HEK293T (cell line): Measurements from ENCODE around the gene ZNF358.

Source experiments
- CTCF ChIA-PET: fragments of 350-600 bp; formaldehyde crosslinking; extraction: SDS; loops from one replicate; lab custom pipeline; 2021; ENCODE audit warnings: antibody characterized with exemption, inconsistent platforms; lab: Yijun Ruan, JAX
- POLR2A ChIA-PET: fragments of 350-600 bp; formaldehyde crosslinking; extraction: SDS; loops from one replicate; lab custom pipeline; 2020; ENCODE audit warnings: antibody characterized with exemption, inconsistent platforms; lab: Yijun Ruan, JAX
- DNase-seq: peaks from one replicate; pipeline ENCODE4 v3.0.0; 2012; ENCODE audit warnings: mixed read lengths; ENCODE audit errors: extremely low spot score
- ARNT ChIP-seq: fragments of 450-650 bp; IDR thresholded peaks from 2 replicates; pipeline ENCODE4 v1.6.1; 2017; ENCODE audit warnings: mild to moderate bottlenecking
- BHLHE40 ChIP-seq: fragments of 450-650 bp; IDR thresholded peaks from 2 replicates; pipeline ENCODE4 v1.6.1; 2016; ENCODE audit warnings: mild to moderate bottlenecking, moderate library complexity, borderline replicate concordance
- CTBP1 ChIP-seq: fragments of 450-650 bp; IDR thresholded peaks from 2 replicates; pipeline ENCODE4 v1.6.1; 2016; ENCODE audit warnings: borderline replicate concordance
- ELF4 ChIP-seq: fragments of 450-650 bp; IDR thresholded peaks from 2 replicates; pipeline ENCODE4 v1.6.1; 2017; ENCODE audit warnings: antibody characterized with exemption
- FOXA1 ChIP-seq: fragments of 450-650 bp; IDR thresholded peaks from 2 replicates; pipeline ENCODE4 v1.6.1; 2016; ENCODE audit warnings: mild to moderate bottlenecking
- FOXK2 ChIP-seq: fragments of 450-650 bp; IDR thresholded peaks from 2 replicates; pipeline ENCODE4 v1.6.1; 2016; ENCODE audit warnings: mild to moderate bottlenecking
- FOXM1 ChIP-seq: fragments of 450-650 bp; IDR thresholded peaks from 2 replicates; pipeline ENCODE4 v1.6.1; 2017; ENCODE audit warnings: mild to moderate bottlenecking, borderline replicate concordance
- HDGF ChIP-seq: fragments of 450-650 bp; IDR thresholded peaks from 2 replicates; pipeline ENCODE4 v1.6.1; 2017; ENCODE audit warnings: antibody characterized with exemption, borderline replicate concordance
- L3MBTL2 ChIP-seq: fragments of 450-650 bp; conservative IDR thresholded peaks from 2 replicates; pipeline ENCODE4 v1.6.1; 2016; ENCODE audit warnings: mild to moderate bottlenecking
- LEF1 ChIP-seq: fragments of 450-650 bp; IDR thresholded peaks from 2 replicates; pipeline ENCODE4 v1.6.1; 2017; ENCODE audit warnings: mild to moderate bottlenecking, borderline replicate concordance
- NFRKB ChIP-seq: fragments of 450-650 bp; IDR thresholded peaks from 2 replicates; pipeline ENCODE4 v1.6.1; 2016; ENCODE audit warnings: mild to moderate bottlenecking, moderate library complexity
- SP1 ChIP-seq: fragments of 450-650 bp; IDR thresholded peaks from 2 replicates; pipeline ENCODE4 v1.6.1; 2017
- SUZ12 ChIP-seq: fragments of 450-650 bp; IDR thresholded peaks from 2 replicates; pipeline ENCODE4 v1.6.1; 2016; ENCODE audit warnings: mild to moderate bottlenecking
- TARDBP ChIP-seq: fragments of 450-650 bp; IDR thresholded peaks from 2 replicates; pipeline ENCODE4 v1.6.1; 2016
- ZNF384 ChIP-seq: fragments of 450-650 bp; IDR thresholded peaks from 2 replicates; pipeline ENCODE4 v1.6.1; 2016
- TF ChIP-seq, protein P1 (sequence below): fragments of 450-650 bp; IDR thresholded peaks from 2 replicates; pipeline ENCODE4 v1.6.1; 2016

The ZNF358 gene

DNA sequence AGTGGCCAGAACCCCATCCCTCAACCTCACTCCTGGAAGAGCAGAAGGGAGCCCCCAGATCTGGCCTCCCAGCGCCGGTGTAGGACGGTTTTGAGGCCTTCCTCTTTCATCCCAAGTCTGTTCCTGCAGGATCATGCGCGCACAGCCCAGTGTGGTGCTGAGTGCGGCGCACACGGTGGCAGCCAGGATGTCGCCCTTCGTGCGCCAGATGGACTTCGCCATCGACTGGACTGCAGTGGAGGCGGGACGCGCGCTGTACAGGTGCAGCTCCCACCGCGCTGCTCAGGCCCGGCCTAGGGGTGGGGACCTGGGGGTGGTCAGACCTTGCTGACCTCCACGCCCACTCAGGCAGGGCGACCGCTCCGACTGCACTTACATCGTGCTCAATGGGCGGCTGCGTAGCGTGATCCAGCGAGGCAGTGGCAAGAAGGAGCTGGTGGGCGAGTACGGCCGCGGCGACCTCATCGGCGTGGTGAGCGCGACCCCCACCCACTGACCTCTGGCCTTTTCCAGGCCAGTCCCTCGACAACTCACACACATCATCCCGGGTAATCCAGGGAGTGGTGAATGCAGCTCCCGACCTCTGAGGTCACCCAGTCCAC is 34.4 kb downstream of the ZNF358 start:
- ChIA-PET CTCF (no interaction called here), POLR2A (no interaction called here)
- no peak for DNase-seq
- TF ChIP-seq FOXK2 (no peak), ELF4 (no peak), SP1 (no peak)

GRCh38 chr19:7550987-7551761 is 35.3 kb downstream of the ZNF358 start:
- CTCF ChIA-PET = no interaction called here
- no peak for TF ChIP-seq TARDBP
- peak; percentile 94 for TF ChIP-seq ELF4
- no peak for TF ChIP-seq CTBP1
- peak; percentile 67 for TF ChIP-seq L3MBTL2
- TF ChIP-seq FOXA1 = no peak
- TF ChIP-seq FOXM1 = no peak
- 0 out of 2 replicates have a peak, but pooled peaks have one; percentile 37 for TF ChIP-seq HDGF
- no peak for TF ChIP-seq ZNF384
- peak; percentile 76; the same call in 1 of the 2 replicates for TF ChIP-seq SP1
- no peak for TF ChIP-seq FOXK2
- TF ChIP-seq NFRKB = no peak
- no peak for TF ChIP-seq BHLHE40
- TF ChIP-seq SUZ12 = peak; percentile 97
- TF ChIP-seq LEF1 = no peak
- TF ChIP-seq, protein P1, sequence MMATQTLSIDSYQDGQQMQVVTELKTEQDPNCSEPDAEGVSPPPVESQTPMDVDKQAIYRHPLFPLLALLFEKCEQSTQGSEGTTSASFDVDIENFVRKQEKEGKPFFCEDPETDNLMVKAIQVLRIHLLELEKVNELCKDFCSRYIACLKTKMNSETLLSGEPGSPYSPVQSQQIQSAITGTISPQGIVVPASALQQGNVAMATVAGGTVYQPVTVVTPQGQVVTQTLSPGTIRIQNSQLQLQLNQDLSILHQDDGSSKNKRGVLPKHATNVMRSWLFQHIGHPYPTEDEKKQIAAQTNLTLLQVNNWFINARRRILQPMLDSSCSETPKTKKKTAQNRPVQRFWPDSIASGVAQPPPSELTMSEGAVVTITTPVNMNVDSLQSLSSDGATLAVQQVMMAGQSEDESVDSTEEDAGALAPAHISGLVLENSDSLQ = no peak
- TF ChIP-seq ARNT = peak; percentile 62; the same call in 1 of the 2 replicates
- peak; percentile 93 for DNase-seq
- POLR2A ChIA-PET = no interaction called here

DNA sequence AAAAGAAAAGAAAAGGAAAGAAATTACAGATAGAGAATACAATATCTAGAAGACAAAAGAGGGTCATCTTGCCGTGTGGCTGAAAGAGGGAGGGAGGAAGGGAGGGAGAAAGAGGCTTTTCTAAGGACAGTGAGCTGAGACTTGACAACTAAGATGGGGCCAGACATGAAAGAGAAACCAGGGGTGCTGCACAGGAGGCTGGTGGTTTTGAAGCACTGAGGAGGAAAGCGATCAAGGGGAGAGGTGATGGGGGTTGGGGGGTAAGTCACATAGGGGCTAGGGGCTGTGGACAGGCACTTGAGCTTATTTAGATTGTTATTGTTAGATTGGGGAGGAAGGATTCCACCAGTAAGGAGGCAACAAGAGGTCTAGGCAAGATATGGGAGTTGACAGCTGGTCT is 36.9 kb downstream of the ZNF358 start:
- TF ChIP-seq FOXK2 = no peak
- TF ChIP-seq SUZ12 = no peak
- TF ChIP-seq ZNF384 = no peak
- ChIA-PET CTCF (no interaction called here), POLR2A (no interaction called here)
- no peak for DNase-seq

DNA sequence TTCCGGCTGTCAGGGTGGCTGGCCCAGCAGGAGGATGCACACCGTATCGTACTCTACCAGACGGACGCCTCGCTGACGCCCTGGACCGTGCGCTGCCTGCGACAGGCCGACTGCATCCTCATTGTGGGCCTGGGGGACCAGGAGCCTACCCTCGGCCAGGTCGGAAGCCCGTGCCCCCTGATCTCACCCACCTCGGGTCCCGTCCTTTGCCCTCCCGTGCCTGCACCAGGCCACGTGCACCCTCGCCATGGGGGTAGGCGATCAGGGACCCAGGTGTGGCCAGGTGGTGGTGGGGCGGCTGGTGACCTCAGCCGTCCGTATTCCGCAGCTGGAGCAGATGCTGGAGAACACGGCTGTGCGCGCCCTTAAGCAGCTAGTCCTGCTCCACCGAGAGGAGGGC is 38.7 kb downstream of the ZNF358 start:
- CTCF ChIA-PET = interaction anchor here (0.6 kb wide), 1 partner anchor 141 kb away, joined by 3 read pairs; no protein-coding TSS in a partner anchor
- TF ChIP-seq FOXK2 = no peak
- no peak for TF ChIP-seq SP1
- no peak for TF ChIP-seq HDGF
- no peak for TF ChIP-seq CTBP1
- no peak for TF ChIP-seq BHLHE40
- TF ChIP-seq FOXM1 = no peak
- TF ChIP-seq, protein P1 = no peak
- TF ChIP-seq FOXA1 = no peak
- no peak for TF ChIP-seq ELF4
- no peak for TF ChIP-seq L3MBTL2
- no peak for TF ChIP-seq NFRKB
- TF ChIP-seq ARNT = no peak
- POLR2A ChIA-PET = no interaction called here
- DNase-seq = no peak

GRCh38 chr19:7554990-7555864 is 39.3 kb downstream of the ZNF358 start:
- peak; percentile 88 for DNase-seq
- POLR2A ChIA-PET = no interaction called here
- CTCF ChIA-PET = interaction anchor here (0.6 kb wide), 1 partner anchor 140 kb away, joined by 3 read pairs; no protein-coding TSS in a partner anchor

DNA sequence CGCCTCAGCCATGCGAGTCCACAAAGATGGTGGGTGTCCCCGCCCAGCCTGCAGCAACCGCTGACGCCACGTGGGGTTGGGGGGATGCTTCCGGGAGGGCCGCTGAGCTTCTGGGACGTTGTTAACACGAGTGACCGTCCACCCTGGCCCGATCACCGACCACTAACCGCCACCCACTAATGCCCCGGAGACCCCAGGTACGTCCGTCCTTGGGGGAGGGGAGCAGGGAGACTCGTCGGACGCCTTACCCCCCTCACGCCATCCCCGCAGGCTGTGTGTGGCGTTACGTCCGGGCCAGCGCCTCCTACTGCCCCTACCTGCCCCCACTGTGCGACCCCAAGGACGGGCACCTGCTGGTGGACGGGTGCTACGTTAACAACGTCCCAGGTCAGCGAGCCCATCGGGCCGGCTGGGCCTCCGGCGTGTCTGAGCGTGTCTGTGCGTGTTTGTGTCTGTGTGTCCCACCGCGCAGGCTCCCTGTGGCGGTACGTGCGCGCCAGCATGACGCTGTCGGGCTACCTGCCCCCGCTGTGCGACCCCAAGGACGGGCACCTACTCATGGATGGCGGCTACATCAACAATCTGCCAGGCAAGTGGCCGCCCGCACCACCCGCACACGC is 40.9 kb downstream of the ZNF358 start:
- no peak for DNase-seq
- no peak for TF ChIP-seq SUZ12
- no peak for TF ChIP-seq SP1
- no peak for TF ChIP-seq TARDBP
- no peak for TF ChIP-seq BHLHE40
- TF ChIP-seq HDGF = no peak
- no peak for TF ChIP-seq FOXK2
- no peak for TF ChIP-seq FOXM1
- no peak for TF ChIP-seq ARNT
- TF ChIP-seq, protein P1 = no peak
- TF ChIP-seq NFRKB = no peak
- TF ChIP-seq ELF4 = no peak
- no peak for TF ChIP-seq L3MBTL2
- POLR2A ChIA-PET = no interaction called here
- CTCF ChIA-PET = no interaction called here

More at GRCh38 chr19:7554990-7555864, 39.3 kb downstream of the ZNF358 start:
- TF ChIP-seq CTBP1 = no peak
- TF ChIP-seq SUZ12 = no peak
